Fibroblast of mammary gland (primary cell): ENCODE measurements around the gene MSI2.

Source experiments
- DNase-seq: peaks from one replicate; pipeline ENCODE4 v3.0.0-alpha.2; 2010; ENCODE audit warnings: low read depth
- H3K4me3 ChIP-seq: 2 replicates; pipeline ENCODE4 v1.5.1; 2011; ENCODE audit warnings: low read depth, mild to moderate bottlenecking, low read length, moderate library complexity; ENCODE audit not compliant: control insufficient read depth
- CTCF ChIP-seq: conservative IDR thresholded peaks from 2 replicates; pipeline ENCODE4 v1.5.1; 2011; ENCODE audit warnings: low read depth, low read length, inconsistent platforms; ENCODE audit not compliant: control insufficient read depth, insufficient read depth

The MSI2 gene

GRCh38 chr17:57559634-57560318, 303.5 kb downstream of the MSI2 start:
- no peak overlapping the region for H3K4me3 ChIP-seq
- no peak for DNase-seq
- no peak for TF ChIP-seq CTCF

- no peak for TF ChIP-seq CTCF
- no peak overlapping the region for H3K4me3 ChIP-seq
- no peak for DNase-seq
Measured at GRCh38 chr17:57560319-57560705, 304.0 kb downstream of the MSI2 start.

- DNase-seq: no peak
Measured at GRCh38 chr17:57561072-57561861, 304.9 kb downstream of the MSI2 start.

GRCh38 chr17:57562184-57562698, 305.9 kb downstream of the MSI2 start:
- H3K4me3 ChIP-seq: no peak overlapping the region
- TF ChIP-seq CTCF: no peak
- no peak for DNase-seq

More at GRCh38 chr17:57561072-57561861, 304.9 kb downstream of the MSI2 start:
- H3K4me3 ChIP-seq: no peak overlapping the region
- no peak for TF ChIP-seq CTCF

GRCh38 chr17:57563958-57564357, 307.6 kb downstream of the MSI2 start:
- no peak overlapping the region for H3K4me3 ChIP-seq
- TF ChIP-seq CTCF: no peak
- no peak for DNase-seq

- no peak for DNase-seq
- TF ChIP-seq CTCF: no peak
- no peak overlapping the region for H3K4me3 ChIP-seq
Measured at GRCh38 chr17:57565176-57565575, 308.9 kb downstream of the MSI2 start.
